Frontal cortex (tissue), 4 donors: Measurements from ENCODE around the gene MAPKBP1. TPM values are rescaled to one million over a fixed set of nuclear protein-coding genes. Genes with fewer than 3 reads are reported as not detected.

Experiments
- DNase-seq, 2 donors: peaks; one replicate each; pipeline ENCODE4 v3.0.0; 2012; ENCODE audit warnings: low spot score in 2 of 2
- FAIRE-seq: peaks from 2 replicates; lab custom pipeline; 2012; peaks lifted over from hg19 to GRCh38; lab: Jason Lieb, UNC
- total RNA-seq: library from RNA; depleted of rRNA; stranded (reverse); fragments of >200 nt; gene quantifications from one replicate; pipeline ENCODE4 v1.2.3, GENCODE V29; 2014
- donor health status: control.
- donor health status: control.
- donor health status: control.

MAPKBP1 gene
- total RNA-seq, 1 donor from 2014 or later: 31.4 TPM

- no peak for DNase-seq
- FAIRE-seq: no peak
These were observed 30.8 kb downstream of the MAPKBP1 start for GRCh38 chr15:41804916-41805666.

- DNase-seq (no peak), FAIRE-seq (no peak)
These were observed 31.4 kb downstream of the MAPKBP1 start for GRCh38 chr15:41805711-41806110.

GRCh38 chr15:41806291-41807181, 32.3 kb downstream of the MAPKBP1 start:
- DNase-seq: no peak
- no peak for FAIRE-seq

GRCh38 chr15:41809121-41809520, 34.8 kb downstream of the MAPKBP1 start:
- no peak for FAIRE-seq
- DNase-seq: no peak

- DNase-seq (no peak), FAIRE-seq (no peak)
These were observed 35.4 kb downstream of the MAPKBP1 start for GRCh38 chr15:41809526-41810220.

- FAIRE-seq (no peak), DNase-seq (no peak)
These were observed 36.6 kb downstream of the MAPKBP1 start for GRCh38 chr15:41810651-41811431.

- DNase-seq (peak; percentile 67 to 85), FAIRE-seq (peak; percentile 28)
These were observed 37.3 kb downstream of the MAPKBP1 start for GRCh38 chr15:41811432-41812195.

GRCh38 chr15:41812820-41813375, 38.6 kb downstream of the MAPKBP1 start:
- no peak for DNase-seq
- no peak for FAIRE-seq

GRCh38 chr15:41813426-41813825, 39.1 kb downstream of the MAPKBP1 start:
- FAIRE-seq: no peak
- no peak for DNase-seq

- no peak for FAIRE-seq
These were observed 40.2 kb downstream of the MAPKBP1 start for GRCh38 chr15:41814534-41814933.

GRCh38 chr15:41816788-41817187, 42.5 kb downstream of the MAPKBP1 start:
- FAIRE-seq (no peak), DNase-seq (no peak)

More at GRCh38 chr15:41814534-41814933, 40.2 kb downstream of the MAPKBP1 start:
- DNase-seq: no peak

GRCh38 chr15:41817327-41817726, 43.0 kb downstream of the MAPKBP1 start:
- no peak for FAIRE-seq
- no peak for DNase-seq

GRCh38 chr15:41817781-41818180, 43.5 kb downstream of the MAPKBP1 start:
- DNase-seq (no peak), FAIRE-seq (no peak)

- no peak for FAIRE-seq
These were observed 45.3 kb downstream of the MAPKBP1 start for GRCh38 chr15:41819455-41820050.

GRCh38 chr15:41820791-41821423, 46.6 kb downstream of the MAPKBP1 start:
- DNase-seq: no peak
- no peak for FAIRE-seq

More at GRCh38 chr15:41819455-41820050, 45.3 kb downstream of the MAPKBP1 start:
- DNase-seq: no peak

- FAIRE-seq: no peak
- DNase-seq: no peak
These were observed 47.5 kb downstream of the MAPKBP1 start for GRCh38 chr15:41821831-41822230.

GRCh38 chr15:41822471-41822870, 48.2 kb downstream of the MAPKBP1 start:
- FAIRE-seq (no peak), DNase-seq (no peak)

- no peak for DNase-seq
- FAIRE-seq: no peak
These were observed 48.7 kb downstream of the MAPKBP1 start for GRCh38 chr15:41822957-41823356.
